Measurements from ENCODE around the gene CMA1.
"Not testable (repeated sequence)": the region's sequence is repeated elsewhere in the genome, so short reads cannot be mapped to it uniquely, and the experiment has no call there.

Gene CMA1

DNA sequence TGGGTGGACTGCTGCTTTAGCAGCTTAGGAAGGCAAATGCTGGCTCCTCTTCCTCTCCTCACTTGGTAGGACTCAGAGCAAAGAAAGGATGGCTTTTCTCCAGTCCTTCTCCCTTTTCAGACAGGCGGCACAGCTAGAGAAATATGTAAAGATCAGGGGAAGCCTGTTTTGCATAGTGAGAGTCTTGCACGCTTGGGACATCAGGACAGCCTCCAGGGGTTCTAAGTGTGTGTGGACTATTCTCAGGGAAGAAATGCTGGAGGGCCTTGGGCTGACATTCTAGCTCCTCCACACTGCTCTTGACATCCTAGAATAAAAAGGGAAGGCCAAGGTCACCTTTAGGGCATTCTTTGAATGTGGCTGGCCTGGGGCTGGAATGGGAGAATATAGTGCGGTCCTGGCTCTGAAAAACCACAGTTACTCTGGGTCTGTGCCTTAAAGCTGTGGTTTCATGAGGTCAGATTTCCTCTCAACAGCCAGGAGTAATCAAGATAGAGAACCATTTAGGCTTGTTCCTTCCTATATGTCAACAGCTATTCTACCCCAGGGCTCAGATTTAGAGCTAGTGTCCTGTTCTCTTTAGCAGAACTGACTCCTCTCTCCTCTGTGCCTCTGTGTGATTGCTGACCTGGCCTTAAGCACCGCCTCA lies 24.3 kb downstream of the CMA1 start:
- peak; percentile 0 for DNase-seq
- H3K4me3 ChIP-seq (ENCODE audit: low read depth, low read length) = no peak overlapping the region
- TF ChIP-seq, protein P1, sequence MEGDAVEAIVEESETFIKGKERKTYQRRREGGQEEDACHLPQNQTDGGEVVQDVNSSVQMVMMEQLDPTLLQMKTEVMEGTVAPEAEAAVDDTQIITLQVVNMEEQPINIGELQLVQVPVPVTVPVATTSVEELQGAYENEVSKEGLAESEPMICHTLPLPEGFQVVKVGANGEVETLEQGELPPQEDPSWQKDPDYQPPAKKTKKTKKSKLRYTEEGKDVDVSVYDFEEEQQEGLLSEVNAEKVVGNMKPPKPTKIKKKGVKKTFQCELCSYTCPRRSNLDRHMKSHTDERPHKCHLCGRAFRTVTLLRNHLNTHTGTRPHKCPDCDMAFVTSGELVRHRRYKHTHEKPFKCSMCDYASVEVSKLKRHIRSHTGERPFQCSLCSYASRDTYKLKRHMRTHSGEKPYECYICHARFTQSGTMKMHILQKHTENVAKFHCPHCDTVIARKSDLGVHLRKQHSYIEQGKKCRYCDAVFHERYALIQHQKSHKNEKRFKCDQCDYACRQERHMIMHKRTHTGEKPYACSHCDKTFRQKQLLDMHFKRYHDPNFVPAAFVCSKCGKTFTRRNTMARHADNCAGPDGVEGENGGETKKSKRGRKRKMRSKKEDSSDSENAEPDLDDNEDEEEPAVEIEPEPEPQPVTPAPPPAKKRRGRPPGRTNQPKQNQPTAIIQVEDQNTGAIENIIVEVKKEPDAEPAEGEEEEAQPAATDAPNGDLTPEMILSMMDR (IDR thresholded peaks at IDR 0.05; ENCODE audit: low read depth, low read length, missing control alignments) = no peak
- H3K27me3 ChIP-seq (replicated peaks) = no peaks in the 10 kb centered on the region
- in situ Hi-C loops (cut with HindIII; ENCODE audit: low pct_ligation_motif_present, low sequenced_read_pairs) = no loop called here
- H3K27ac ChIP-seq = no peak overlapping the region
- H3K36me3 ChIP-seq (replicated peaks) = no peaks in the 10 kb centered on the region

DNA sequence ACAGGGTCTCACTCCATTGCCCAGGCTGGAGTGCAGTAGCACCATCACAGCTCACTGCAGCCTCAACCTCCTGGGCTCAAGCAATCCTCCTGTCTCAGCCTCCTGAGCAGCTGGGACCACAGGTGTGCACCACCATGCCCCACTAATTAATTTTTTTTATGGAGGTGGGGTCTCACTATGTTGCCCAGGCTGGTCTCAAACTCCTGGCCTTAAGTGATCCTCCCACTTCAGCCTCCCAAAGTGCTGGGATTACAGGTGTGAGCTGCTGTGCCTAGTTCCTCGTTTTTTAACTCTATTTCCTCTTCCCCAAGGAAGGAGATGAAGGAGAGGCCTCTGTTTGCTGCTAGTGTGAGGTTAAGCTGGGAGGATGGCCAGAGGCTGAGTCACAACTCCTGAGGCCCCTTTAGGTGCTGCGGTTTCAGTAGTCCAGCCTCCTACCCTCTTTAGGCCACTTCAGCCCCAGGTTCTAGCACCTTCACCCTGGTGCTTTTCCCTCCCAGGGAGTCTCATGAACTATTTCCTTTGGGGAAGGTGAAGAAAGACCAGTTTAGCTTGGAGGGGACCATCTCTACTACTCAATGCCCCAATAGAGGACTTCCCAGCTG lies 25.3 kb downstream of the CMA1 start:
- H3K4me3 ChIP-seq (ENCODE audit: low read depth, low read length); DNase-seq: not testable (repeated sequence)

DNA sequence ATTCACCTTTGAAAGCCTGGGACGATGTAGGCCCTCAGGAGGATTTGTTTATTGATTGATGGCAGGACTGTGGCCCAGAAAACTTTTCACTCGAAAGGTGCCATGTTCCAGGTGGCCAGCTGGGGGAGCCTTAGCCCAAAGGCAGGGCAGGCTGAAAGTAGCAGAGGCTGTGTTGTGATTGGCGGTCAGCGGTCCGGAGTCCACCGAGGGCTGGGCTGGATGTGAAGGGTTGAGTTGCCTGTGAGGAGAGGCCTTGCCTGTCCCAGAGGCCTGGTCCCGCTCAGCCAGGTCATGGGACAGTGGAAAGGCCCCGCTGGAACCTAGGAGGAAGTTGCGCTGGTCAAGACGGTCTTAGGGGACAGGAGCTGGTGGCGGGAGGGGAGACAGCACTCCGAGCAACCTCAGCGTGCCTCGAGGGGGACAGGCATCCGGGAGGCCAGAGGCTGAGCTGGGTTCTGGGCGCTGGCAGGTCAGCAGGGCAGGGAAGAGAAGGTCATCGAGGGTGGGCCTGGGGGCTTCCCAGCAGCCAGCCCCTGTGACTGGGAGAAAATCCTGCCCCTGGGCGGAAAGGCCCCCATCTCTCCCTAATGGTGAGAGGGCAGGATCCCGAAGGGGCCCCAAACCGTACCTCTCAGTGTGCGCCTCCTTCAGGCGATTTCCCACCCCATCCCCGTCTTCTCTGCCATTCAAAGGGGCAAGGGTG lies 26.3 kb downstream of the CMA1 start:
- in situ Hi-C loops (cut with HindIII; ENCODE audit: low pct_ligation_motif_present, low sequenced_read_pairs) = no loop called here
- peak; percentile 12 for DNase-seq
- TF ChIP-seq, protein P1 (IDR thresholded peaks at IDR 0.05; ENCODE audit: low read depth, low read length, missing control alignments) = peak; percentile 73
- H3K27ac ChIP-seq = no peak overlapping the region
- no peaks in the 10 kb centered on the region for H3K36me3 ChIP-seq (replicated peaks)
- H3K27me3 ChIP-seq (replicated peaks) = no peaks in the 10 kb centered on the region
- no peak overlapping the region for H3K4me3 ChIP-seq (ENCODE audit: low read depth, low read length)

More for the DNA sequence above, 25.3 kb downstream of the CMA1 start:
- H3K27ac ChIP-seq; H3K36me3 ChIP-seq (replicated peaks); in situ Hi-C loops (cut with HindIII; ENCODE audit: low pct_ligation_motif_present, low sequenced_read_pairs); H3K27me3 ChIP-seq (replicated peaks): not testable (repeated sequence)

DNA sequence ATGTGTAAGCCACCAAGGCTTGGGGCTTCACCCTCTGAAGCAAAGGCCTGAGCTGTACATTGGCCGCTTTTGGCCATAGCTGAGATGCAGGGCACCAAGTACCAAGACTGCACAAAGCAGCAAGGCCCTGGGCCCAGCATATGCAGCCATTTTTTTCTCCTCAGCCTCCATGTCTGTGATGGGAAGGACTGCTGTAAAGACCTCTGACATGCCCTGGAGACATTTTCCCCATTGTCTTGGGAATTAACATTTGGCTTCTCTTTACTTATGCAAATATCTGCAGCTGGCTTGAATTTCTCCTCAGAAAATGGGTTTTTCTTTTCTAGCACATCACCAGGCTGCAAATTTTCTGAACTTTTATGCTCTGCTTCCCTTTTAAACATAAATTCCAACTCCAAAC lies 28.1 kb downstream of the CMA1 start:
- in situ Hi-C loops (cut with HindIII; ENCODE audit: low pct_ligation_motif_present, low sequenced_read_pairs); H3K27me3 ChIP-seq (replicated peaks); H3K27ac ChIP-seq; H3K36me3 ChIP-seq (replicated peaks); H3K4me3 ChIP-seq (ENCODE audit: low read depth, low read length); DNase-seq: not testable (repeated sequence)

DNA sequence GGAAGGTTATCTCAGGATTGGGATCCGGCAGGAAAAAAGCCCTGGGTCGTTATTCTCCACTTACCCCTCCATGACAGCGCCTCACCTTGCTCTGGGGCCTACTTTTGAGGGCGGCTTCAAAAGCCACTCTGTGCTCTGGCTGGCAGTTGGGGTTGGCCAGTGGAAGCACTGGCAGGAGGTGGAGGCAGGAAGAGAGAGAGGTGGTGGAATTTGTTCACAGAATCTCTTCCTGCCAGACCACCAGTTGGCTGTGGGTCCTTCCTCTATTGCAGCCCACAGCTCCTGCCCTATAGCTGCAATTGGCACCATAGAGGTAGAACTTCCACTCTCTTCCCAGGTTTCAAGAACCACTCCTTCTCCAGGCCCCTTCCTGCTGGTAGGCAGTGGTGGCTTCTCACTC lies 32.8 kb downstream of the CMA1 start:
- no peak for DNase-seq
- Histone ChIP-seq H3K27ac (no peak overlapping the region), H3K27me3 (replicated peaks) (no peaks in the 10 kb centered on the region), H3K4me3 (ENCODE audit: low read depth, low read length) (no peak overlapping the region), H3K36me3 (replicated peaks) (no peaks in the 10 kb centered on the region)
- TF ChIP-seq, protein P1 (IDR thresholded peaks at IDR 0.05; ENCODE audit: low read depth, low read length, missing control alignments) = no peak
- in situ Hi-C loops (cut with HindIII; ENCODE audit: low pct_ligation_motif_present, low sequenced_read_pairs) = no loop called here

GRCh38 chr14:24473211-24473610 lies 34.9 kb downstream of the CMA1 start:
- H3K4me3 ChIP-seq (ENCODE audit: low read depth, low read length) = no peak overlapping the region
- no peaks in the 10 kb centered on the region for H3K36me3 ChIP-seq (replicated peaks)
- H3K27ac ChIP-seq = no peak overlapping the region
- DNase-seq = no peak
- TF ChIP-seq, protein P1 (IDR thresholded peaks at IDR 0.05; ENCODE audit: low read depth, low read length, missing control alignments) = no peak
- in situ Hi-C loops (cut with HindIII; ENCODE audit: low pct_ligation_motif_present, low sequenced_read_pairs) = no loop called here
- no peaks in the 10 kb centered on the region for H3K27me3 ChIP-seq (replicated peaks)

DNA sequence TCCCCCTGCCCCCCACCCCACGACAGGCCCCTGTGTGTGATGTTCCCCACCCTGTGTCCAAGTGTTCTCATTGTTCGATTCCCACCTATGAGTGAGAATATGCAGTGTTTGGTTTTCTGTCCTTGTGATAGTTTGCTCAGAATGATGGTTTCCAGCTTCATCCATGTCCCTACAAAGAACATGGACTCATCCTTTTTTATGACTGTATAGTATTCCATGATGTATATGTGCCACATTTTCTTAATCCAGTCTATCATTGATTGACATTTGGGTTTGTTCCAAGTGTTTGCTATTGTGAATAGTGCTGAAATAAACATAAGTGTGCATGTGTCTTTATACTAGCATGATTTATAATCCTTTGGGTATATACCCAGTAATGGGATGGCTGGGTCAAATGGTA lies 37.6 kb downstream of the CMA1 start:
- in situ Hi-C loops (cut with HindIII; ENCODE audit: low pct_ligation_motif_present, low sequenced_read_pairs); H3K27ac ChIP-seq; H3K27me3 ChIP-seq (replicated peaks); H3K36me3 ChIP-seq (replicated peaks); H3K4me3 ChIP-seq (ENCODE audit: low read depth, low read length); DNase-seq: not testable (repeated sequence)

All from brain microvascular endothelial cell (primary cell).